DMS53 treated with DMSO at 0.1 percent for 48 hours (cell line): Measurements from ENCODE around the gene UACA.
"Not testable (repeated sequence)": the region's sequence is repeated elsewhere in the genome, so short reads cannot be mapped to it uniquely, and the experiment has no call there.

Experiments
- DNase-seq: peaks from one replicate; lab custom pipeline; 2025; ENCODE audit not compliant: unreplicated experiment; lab: John Stamatoyannopoulos, UW

Gene UACA

GRCh38 chr15:70665599-70665998 is 97.8 kb downstream of the UACA start:
- DNase-seq: no peak

- DNase-seq: no peak
Observed at GRCh38 chr15:70664494-70664893, 98.9 kb downstream of the UACA start.

GRCh38 chr15:70663069-70663468 is 100.3 kb downstream of the UACA start:
- not testable (repeated sequence) for DNase-seq

DNA sequence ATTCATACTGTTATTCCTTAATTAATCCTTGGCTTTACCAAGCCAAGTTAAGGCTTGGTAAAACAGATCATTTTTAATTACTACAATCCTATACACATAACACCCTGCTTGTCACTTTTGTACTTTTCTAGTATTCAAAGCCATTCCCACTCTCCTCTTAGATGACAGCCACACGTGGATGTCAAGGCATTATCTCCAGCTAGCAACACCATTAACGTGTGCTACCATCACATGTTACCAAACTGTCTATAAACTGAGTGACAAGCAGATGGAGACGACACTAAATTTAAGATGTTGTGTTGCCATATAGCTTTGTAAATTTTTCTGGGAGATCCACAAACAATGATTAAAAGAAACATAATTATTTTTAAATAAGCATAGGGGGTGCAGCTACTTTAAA is 103.7 kb downstream of the UACA start:
- DNase-seq: no peak

DNA sequence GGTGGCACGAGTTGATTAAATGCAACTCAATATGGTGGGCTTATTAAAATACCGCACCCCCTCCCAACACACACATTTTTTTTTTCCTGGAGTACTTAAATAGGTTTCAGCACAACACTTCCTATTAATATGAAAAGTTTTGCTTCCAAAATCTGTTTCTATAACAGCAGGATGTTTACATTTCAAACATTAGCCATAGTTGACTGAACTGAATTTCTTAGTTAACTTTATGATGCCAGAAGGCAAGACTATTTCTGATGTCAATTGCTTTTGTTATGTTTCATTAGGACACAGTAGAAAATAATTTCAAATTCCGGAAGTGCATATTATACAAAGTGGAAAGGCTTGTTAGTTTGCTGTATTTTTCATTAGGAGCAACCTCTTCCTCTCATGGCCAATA is 104.7 kb downstream of the UACA start:
- no peak for DNase-seq

GRCh38 chr15:70653426-70653825 is 109.9 kb downstream of the UACA start:
- DNase-seq: no peak

DNA sequence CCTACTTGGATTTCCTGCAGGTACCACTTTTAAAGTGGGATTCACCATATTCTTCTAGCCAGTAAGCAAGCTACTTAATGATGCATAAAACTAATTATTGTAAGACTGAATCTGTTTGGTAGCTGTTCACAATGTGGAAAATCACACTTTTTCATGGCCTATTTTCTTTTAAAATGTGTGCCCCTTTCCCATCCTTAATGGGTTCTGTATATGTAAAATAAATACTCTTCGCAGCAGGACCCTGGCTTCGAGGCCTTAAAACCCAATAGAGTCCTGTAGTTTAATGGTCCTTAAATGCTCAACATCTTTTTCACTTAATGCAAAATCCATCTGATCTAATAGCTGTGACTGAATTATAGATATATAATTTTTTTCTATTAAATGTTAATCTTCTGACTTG is 111.0 kb downstream of the UACA start:
- DNase-seq: no peak

DNA sequence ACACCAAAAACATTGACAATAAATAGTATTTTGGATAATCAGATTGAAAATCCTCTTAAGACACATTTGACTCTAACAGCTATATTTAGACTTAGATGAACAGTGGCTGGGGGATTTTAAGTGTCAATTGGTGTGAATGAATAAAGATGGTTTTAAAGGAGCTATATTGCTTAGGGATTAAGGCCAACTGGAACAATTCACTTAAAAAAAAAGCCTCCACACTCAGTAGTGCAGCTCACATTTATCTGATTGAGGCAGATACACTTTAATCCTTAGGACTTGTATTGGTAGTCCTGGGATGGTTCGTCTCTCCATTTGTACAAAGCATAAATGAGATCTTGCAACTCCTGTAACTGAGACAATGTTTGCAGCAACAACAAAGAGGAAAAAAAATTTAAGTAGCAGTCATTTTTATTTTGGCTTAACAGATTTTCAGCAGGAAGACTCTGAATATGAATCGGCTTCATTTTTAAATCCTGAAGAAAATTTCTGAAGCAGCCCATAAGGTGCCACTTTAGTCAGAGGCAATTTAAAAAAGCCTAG is 112.0 kb downstream of the UACA start:
- DNase-seq: no peak

DNA sequence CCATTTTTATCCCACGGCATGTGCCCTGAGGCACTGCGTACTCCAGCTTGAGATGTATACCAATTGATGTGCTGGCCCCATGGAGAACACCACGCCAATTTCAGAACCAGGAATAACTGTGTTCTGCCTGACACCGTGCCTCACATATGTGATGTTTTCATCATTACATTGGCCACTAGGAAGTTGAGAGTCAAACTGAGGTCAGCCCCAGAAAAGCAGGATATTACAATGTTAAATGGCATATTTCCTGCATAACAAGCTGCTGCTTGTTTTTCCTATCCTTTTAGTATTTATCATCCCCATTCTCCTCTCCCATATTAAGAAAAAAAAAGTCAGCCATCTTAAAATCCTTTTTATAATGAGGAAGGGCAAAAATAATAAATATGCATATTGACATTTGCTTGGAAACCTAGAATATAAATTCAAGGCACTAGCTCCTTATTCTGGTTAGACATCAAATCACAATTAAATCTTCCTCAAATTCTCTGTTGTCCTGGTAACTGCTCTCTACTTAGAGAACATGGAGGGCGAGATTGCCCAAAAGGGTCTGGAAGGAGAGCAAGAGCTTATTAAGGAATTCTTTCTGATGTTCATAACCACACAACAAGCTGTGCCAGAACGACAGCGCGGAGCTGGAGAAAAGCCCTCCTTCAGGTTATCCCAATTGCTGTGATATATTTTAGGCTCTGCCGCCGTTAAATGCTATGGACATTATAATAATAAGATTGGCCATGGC is 112.6 kb downstream of the UACA start:
- DNase-seq: no peak

- DNase-seq: no peak
Observed at GRCh38 chr15:70647396-70647795, 116.0 kb downstream of the UACA start.

- DNase-seq: no peak
Observed at GRCh38 chr15:70646169-70646568, 117.2 kb downstream of the UACA start.

- no peak for DNase-seq
Observed at GRCh38 chr15:70643783-70644125, 119.6 kb downstream of the UACA start.

GRCh38 chr15:70643106-70643782 is 120.1 kb downstream of the UACA start:
- no peak for DNase-seq

DNA sequence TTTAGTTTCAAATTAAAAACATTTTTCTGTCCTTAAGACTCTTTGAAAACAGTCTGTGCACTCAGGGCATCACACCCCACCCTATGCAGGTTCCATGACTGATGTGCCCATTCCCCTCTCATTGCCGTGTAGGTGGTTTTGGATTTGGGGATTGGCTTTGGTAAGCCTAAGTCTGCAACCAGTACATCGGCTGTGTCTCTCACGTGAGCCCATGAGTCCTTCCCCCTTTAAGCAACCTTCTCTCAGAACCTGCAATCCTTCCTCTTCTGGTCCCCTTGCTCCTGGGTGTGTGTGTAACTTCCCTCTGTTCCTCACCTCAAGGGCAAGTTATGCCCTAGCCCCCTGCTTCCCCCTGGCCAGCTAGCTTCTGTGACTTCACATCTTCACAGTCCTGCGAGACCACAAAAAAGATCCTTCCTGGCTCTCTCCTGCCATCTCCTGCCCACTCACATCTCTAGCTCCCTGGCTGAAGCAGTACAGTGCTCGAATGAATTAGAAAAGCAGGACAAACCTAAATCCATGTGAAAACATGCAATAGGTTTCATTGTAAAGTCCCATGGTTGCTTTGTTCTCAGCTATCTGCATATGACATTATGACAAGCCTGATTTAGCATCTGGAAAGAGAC is 126.7 kb downstream of the UACA start:
- no peak for DNase-seq

DNA sequence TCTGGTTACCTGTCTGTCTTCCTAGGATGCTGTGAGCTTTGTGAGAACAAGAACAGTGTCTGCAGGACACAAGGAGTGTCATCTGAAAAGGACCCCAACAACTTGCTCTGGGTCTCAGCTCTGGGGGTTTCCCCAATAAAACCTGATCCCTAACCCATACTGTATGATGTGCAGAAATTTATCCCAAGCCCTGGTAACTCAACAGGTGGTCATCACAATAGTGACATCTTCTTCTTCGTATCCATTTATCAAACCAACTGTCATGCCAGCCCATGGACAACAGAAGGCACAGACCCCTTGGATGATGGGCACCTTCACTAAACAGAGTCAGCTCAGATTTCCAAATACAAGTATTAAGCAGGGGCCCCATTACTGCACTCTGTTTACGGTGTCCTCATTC is 127.5 kb downstream of the UACA start:
- DNase-seq: no peak

DNA sequence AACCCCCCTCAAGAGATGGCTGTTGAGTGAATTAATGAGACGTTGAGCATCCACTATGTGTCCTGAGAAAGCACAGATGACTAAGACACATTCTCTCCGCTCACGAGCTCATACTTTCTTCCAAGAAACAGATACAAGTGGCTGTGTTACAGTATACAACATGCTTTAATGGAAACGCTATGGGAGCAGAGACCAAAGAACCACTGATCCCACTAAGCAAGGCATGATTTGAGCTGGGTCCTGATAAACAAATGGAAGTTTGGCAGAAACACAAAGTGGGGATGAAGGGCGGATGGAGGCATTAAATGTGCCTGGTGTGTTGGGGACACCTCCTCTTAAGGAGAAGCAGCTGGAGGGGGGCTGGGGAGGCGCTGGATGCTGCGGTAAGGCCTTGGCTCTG is 129.4 kb downstream of the UACA start:
- no peak for DNase-seq

- no peak for DNase-seq
Observed at GRCh38 chr15:70633103-70633831, 130.1 kb downstream of the UACA start.

DNA sequence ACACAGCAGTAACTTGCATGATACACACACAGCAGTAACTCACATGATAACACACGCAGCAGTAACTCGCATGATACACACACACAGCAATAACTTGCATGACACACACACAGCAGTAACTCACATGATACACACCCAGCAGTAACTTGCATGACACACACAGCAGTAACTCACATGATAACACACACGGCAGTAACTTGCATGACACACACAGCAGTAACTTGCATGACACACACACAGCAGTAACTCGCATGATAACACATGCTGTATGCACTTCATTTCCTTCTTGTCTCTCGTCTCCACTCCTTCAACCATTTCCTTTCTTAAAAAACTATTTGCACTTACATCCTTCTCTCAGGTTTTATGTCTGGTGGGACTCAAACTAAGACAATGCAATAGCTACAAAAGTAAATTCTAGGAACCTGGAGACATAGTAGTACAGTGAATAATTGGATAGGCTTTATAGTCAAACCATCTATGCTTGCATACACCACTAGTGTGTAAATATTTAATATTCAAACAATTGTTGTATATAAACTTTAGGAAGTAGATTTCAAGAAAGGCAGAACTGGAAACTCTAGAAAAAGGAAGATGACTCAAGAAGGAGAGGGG is 130.8 kb downstream of the UACA start:
- no peak for DNase-seq

GRCh38 chr15:70632079-70632478 is 131.3 kb downstream of the UACA start:
- DNase-seq: no peak

DNA sequence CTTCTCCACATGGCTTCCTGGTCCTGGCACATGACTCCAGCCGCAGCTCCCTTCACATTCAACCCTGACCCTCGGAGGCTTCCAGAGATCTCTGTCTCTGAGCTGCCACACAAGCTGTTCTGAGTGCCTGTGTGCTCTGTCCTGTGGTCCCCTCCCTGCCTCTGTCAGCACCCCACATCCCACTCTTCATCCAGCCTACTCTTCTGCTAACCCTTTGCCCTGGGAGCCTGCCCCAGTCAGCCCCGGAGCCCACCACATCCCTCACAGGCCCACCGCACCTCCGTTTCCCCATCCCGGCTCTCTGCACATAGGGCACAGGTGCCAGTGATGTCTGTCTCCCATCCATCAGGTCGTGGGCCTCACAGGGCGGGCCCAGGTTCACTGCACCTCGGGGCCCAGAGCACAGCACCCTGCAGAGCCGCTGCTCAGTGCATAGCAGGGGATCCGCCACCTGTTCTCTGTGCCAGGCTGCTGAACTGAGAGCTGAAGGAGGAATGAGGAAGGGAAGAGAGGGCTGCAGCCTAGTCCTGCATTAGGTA is 133.6 kb downstream of the UACA start:
- no peak for DNase-seq

GRCh38 chr15:70628549-70628896 is 134.8 kb downstream of the UACA start:
- DNase-seq: no peak
